HL-60 (cell line): ENCODE data around the gene CHST11.

Experiments
- DNase-seq, 2 experiments: peaks; one replicate each; pipeline ENCODE4 v3.0.0-alpha.2; 2010 to 2020; ENCODE audit warnings: low read depth in 1 of 2, low spot score in 1 of 2
- H3K27ac ChIP-seq: fragments of 250-450 bp; sonication (Bioruptor Pico); replicated peaks from 2 replicates; pipeline ENCODE4 v1.5.1; 2020; ENCODE audit warnings: mild to moderate bottlenecking, moderate library complexity
- H3K27me3 ChIP-seq: fragments of 250-450 bp; sonication (Bioruptor Pico); 2 replicates; pipeline ENCODE4 v1.5.1; 2021; ENCODE audit warnings: mild to moderate bottlenecking, moderate library complexity; ENCODE audit not compliant: insufficient read depth, poor library complexity, severe bottlenecking
- H3K4me3 ChIP-seq: replicated peaks from 2 replicates; pipeline ENCODE4 v1.5.1; 2011; ENCODE audit warnings: mild to moderate bottlenecking, control low read depth, low read length; ENCODE audit not compliant: insufficient read depth
- GABPA ChIP-seq: IDR thresholded peaks from 2 replicates; pipeline ENCODE4 v1.6.1; 2012; ENCODE audit warnings: low read depth
- POLR2AphosphoS5 ChIP-seq: IDR thresholded peaks from 2 replicates; pipeline ENCODE4 v1.6.1; 2012; ENCODE audit warnings: low read depth
- SPI1 ChIP-seq: IDR thresholded peaks from 2 replicates; pipeline ENCODE4 v1.6.1; 2012; ENCODE audit warnings: low read depth, mild to moderate bottlenecking, borderline replicate concordance
- TF ChIP-seq, protein P1 (sequence below): IDR thresholded peaks from one replicate; pipeline ENCODE4 v1.5.1; 2011; ENCODE audit warnings: low read length, control low read depth, inconsistent platforms; ENCODE audit not compliant: insufficient read depth
- TF ChIP-seq, protein P2 (sequence below): IDR thresholded peaks from 2 replicates; pipeline ENCODE4 v1.6.1; 2012; ENCODE audit warnings: low read depth; ENCODE audit not compliant: insufficient replicate concordance

CHST11 gene

DNA sequence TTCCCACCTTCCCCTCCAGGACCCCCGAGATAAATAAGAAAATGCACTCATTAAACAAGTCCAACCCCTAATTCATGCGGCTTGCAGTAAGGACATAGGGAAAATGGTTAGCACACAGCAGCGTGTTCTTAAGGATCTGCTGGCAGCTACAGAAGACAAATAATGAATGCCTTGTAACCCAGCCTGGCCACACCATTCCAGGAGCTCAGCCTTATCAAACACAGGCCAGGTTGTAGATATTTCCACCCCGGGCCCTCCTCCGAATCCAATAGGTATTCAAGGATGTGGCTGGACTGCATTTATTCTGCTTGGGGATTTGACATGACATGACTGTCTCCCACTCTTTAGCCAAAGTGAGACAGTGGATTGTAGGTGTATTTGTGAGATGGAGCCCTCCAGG, 256.2 kb downstream of the CHST11 start:
- no peak for DNase-seq
- Histone ChIP-seq H3K27ac (no peak overlapping the region), H3K27me3 (no peaks in the 10 kb centered on the region), H3K4me3 (no peak overlapping the region)
- TF ChIP-seq, protein P1, sequence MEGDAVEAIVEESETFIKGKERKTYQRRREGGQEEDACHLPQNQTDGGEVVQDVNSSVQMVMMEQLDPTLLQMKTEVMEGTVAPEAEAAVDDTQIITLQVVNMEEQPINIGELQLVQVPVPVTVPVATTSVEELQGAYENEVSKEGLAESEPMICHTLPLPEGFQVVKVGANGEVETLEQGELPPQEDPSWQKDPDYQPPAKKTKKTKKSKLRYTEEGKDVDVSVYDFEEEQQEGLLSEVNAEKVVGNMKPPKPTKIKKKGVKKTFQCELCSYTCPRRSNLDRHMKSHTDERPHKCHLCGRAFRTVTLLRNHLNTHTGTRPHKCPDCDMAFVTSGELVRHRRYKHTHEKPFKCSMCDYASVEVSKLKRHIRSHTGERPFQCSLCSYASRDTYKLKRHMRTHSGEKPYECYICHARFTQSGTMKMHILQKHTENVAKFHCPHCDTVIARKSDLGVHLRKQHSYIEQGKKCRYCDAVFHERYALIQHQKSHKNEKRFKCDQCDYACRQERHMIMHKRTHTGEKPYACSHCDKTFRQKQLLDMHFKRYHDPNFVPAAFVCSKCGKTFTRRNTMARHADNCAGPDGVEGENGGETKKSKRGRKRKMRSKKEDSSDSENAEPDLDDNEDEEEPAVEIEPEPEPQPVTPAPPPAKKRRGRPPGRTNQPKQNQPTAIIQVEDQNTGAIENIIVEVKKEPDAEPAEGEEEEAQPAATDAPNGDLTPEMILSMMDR, result no peak
- TF ChIP-seq SPI1 (no peak), POLR2AphosphoS5 (no peak), GABPA (no peak)
- TF ChIP-seq, protein P2, sequence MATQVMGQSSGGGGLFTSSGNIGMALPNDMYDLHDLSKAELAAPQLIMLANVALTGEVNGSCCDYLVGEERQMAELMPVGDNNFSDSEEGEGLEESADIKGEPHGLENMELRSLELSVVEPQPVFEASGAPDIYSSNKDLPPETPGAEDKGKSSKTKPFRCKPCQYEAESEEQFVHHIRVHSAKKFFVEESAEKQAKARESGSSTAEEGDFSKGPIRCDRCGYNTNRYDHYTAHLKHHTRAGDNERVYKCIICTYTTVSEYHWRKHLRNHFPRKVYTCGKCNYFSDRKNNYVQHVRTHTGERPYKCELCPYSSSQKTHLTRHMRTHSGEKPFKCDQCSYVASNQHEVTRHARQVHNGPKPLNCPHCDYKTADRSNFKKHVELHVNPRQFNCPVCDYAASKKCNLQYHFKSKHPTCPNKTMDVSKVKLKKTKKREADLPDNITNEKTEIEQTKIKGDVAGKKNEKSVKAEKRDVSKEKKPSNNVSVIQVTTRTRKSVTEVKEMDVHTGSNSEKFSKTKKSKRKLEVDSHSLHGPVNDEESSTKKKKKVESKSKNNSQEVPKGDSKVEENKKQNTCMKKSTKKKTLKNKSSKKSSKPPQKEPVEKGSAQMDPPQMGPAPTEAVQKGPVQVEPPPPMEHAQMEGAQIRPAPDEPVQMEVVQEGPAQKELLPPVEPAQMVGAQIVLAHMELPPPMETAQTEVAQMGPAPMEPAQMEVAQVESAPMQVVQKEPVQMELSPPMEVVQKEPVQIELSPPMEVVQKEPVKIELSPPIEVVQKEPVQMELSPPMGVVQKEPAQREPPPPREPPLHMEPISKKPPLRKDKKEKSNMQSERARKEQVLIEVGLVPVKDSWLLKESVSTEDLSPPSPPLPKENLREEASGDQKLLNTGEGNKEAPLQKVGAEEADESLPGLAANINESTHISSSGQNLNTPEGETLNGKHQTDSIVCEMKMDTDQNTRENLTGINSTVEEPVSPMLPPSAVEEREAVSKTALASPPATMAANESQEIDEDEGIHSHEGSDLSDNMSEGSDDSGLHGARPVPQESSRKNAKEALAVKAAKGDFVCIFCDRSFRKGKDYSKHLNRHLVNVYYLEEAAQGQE, result no peak

DNA sequence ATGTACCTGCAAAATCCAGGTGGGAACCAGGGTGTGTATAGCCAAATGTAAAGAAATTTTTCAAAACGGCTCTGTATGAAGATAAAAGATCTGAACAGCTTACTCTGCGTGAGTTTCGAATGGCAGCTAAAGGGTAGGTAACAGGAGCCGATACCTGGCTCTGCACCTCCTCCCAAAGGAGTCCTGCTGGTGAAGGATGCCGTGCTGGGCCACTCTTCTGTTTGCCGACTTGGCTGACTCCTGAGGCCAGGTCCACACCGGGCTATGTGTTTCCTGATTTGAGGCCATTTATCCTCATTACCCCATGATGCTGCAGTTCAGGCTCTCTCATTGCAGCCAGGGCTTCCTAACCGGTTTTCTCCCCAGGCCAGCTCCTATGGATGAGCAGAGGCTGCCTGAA, 256.7 kb downstream of the CHST11 start:
- TF ChIP-seq POLR2AphosphoS5 (no peak), GABPA (no peak), SPI1 (no peak)
- TF ChIP-seq, protein P2, result no peak
- TF ChIP-seq, protein P1, result no peak
- DNase-seq, result no peak
- Histone ChIP-seq H3K4me3 (no peak overlapping the region), H3K27ac (no peak overlapping the region), H3K27me3 (no peaks in the 10 kb centered on the region)

DNA sequence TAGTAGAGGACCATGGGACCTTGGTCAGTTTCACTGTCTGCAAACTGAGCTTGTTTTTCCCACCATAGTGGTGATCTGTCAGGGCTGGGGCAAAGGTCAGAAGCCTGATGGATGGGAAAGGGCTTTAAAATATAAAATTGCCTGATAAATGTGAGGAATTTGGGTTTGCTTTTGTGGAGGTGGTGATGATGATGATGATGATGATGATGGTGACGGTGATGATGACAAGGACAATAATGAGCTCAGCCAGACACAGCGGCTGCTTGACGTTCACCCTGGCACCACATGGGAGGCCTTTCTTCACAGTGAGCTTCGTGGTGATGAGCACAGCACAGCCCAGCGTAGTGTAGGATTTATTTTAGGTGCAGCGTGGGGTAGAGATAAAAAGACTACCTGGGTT, 257.6 kb downstream of the CHST11 start:
- no peaks in the 10 kb centered on the region for H3K27me3 ChIP-seq
- DNase-seq, result no peak
- no peak overlapping the region for H3K27ac ChIP-seq
- H3K4me3 ChIP-seq, result no peak overlapping the region
- TF ChIP-seq, protein P1, result no peak
- no peak for TF ChIP-seq POLR2AphosphoS5
- TF ChIP-seq GABPA, result no peak

DNA sequence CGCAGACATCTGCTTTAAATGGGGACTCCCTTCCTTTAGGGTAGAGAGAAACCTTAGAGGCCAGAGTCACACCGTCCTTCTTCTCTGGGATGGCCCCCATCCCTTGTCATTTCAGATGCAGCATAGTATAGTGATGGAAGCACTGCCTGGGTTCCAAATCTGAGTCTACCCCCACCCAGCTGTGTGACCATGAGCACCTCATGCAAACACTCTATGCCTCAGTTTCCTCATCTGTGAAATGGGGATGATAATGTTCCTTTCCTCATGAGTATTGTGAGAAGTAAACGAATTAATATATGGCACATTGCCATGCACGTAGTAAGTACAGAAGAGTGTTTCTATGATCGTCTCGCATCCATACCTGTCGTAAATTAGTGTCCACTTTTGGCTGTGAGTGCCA, 259.4 kb downstream of the CHST11 start:
- no peaks in the 10 kb centered on the region for H3K27me3 ChIP-seq
- TF ChIP-seq GABPA (no peak), SPI1 (no peak), POLR2AphosphoS5 (no peak)
- TF ChIP-seq, protein P2, result no peak
- TF ChIP-seq, protein P1, result no peak
- no peak overlapping the region for H3K4me3 ChIP-seq
- H3K27ac ChIP-seq, result no peak overlapping the region
- DNase-seq, result no peak
